Activated CD4-positive, alpha-beta T cell treated with anti-CD3 and anti-CD28 coated beads, Interleukin-2, amount 10 ng/mL, durations not matched to agents 7 days and 5 days (primary cell): ENCODE results near the gene AMIGO3. TPM values are rescaled to one million over a fixed set of nuclear protein-coding genes. Genes with fewer than 3 reads are reported as not detected.

ENCODE experiments used
- CTCF ChIA-PET: fragments of 350-600 bp; sonication (Branson Sonifier 250); formaldehyde crosslinking; loops from one replicate; lab custom pipeline; 2021; ENCODE audit warnings: antibody characterized with exemption; lab: Charles Lee
- POLR2A ChIA-PET: fragments of 350-600 bp; sonication (Branson Sonifier 250); formaldehyde crosslinking; loops from one replicate; lab custom pipeline; 2021; ENCODE audit warnings: antibody characterized with exemption; lab: Charles Lee
- DNase-seq: peaks from one replicate; pipeline ENCODE4 v3.0.0-alpha.2; 2020
- H3K27ac Mint-ChIP-seq: one replicate; pipeline ENCODE4 v1.8.0; 2021; ENCODE audit warnings: mild to moderate bottlenecking, moderate library complexity, mixed read lengths
- H3K27me3 Mint-ChIP-seq: one replicate; pipeline ENCODE4 v1.8.0; 2021; ENCODE audit warnings: mixed read lengths
- H3K36me3 Mint-ChIP-seq: one replicate; pipeline ENCODE4 v1.8.0; 2021; ENCODE audit warnings: low read depth, mixed read lengths
- H3K4me1 Mint-ChIP-seq: one replicate; pipeline ENCODE4 v1.8.0; 2021; ENCODE audit warnings: mixed read lengths
- H3K4me3 Mint-ChIP-seq: one replicate; pipeline ENCODE4 v1.8.0; 2021; ENCODE audit warnings: mild to moderate bottlenecking, moderate library complexity, mixed read lengths
- H3K9me3 Mint-ChIP-seq: one replicate; pipeline ENCODE4 v1.8.0; 2021; ENCODE audit warnings: mixed read lengths
- total RNA-seq, 2 experiments: library from RNA; stranded (reverse); gene quantifications; one replicate each; pipeline ENCODE4 v1.2.3, GENCODE V29; 2021

Gene AMIGO3
- total RNA-seq, 2 experiments from 2014 or later, result 0.30 TPM; not detected in 1

DNA sequence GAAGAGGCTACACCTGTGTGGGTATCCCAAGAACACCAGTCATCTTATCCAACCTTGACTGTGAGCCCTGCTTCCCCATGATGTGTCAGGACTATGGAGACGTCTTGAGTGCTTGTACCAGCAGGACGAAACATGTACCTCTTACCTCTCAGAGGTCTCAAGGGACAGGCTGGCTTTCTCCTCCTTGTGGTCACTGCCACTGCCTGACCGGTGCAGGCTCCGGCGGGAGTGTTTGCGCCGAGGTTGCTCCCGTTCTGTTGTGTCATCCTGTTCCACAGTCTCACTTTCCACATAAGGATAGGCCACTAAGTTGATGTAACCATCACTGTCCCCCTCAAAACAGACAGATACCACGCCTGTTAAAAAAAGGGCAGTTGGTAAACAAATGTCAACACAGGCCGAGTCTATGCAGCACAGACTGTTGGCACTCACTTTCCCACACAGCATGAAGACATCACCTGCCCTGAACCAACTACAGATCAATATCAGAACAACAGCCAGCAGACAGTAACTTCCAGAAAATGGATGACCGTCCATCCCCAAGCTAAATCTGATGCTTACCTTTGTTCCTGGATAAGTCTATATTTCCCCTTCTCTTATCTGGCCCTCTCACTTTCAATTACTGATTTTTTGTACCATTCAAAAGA is 18.7 kb upstream of the AMIGO3 start:
- no peaks in the 10 kb centered on the region for H3K9me3 Mint-ChIP-seq
- no peaks in the 10 kb centered on the region for H3K27me3 Mint-ChIP-seq
- no peak overlapping the region for H3K4me3 Mint-ChIP-seq
- peaks cover 25% of the 10 kb centered on the region for H3K36me3 Mint-ChIP-seq
- no peak overlapping the region for H3K27ac Mint-ChIP-seq
- H3K4me1 Mint-ChIP-seq, result peaks cover 9% of the 10 kb centered on the region
- DNase-seq, result no peak
- ChIA-PET POLR2A (no interaction called here), CTCF (interaction anchor here (1.0 kb wide), 1 partner anchor 285 kb away, joined by 3 read pairs; no protein-coding TSS in a partner anchor)

DNA sequence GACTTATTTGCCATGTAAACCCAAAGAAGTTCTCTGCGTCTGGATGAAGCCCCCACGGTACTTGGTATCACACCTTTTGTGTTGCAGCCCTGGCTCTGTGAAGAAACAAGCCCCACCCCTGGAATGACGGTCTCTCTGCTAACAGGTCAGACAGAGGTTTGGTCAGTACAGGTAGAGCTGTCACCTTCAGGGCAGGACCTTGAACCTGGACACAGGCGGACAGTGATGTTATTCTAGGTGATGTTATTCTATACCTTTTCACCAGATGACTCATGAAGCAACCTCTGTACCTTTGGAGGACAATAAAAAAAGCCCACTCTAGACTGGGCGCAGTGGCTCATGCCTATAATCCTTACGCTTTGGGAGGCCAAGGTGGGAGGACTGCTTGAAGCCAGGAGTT is 15.3 kb upstream of the AMIGO3 start:
- DNase-seq, result no peak
- peaks cover 38% of the 10 kb centered on the region for H3K36me3 Mint-ChIP-seq
- peaks cover 9% of the 10 kb centered on the region for H3K4me1 Mint-ChIP-seq
- H3K9me3 Mint-ChIP-seq, result no peaks in the 10 kb centered on the region
- ChIA-PET POLR2A (no interaction called here), CTCF (interaction anchor here (0.8 to 1.2 kb wide), 3 partner anchors 10 to 49 kb away, joined by 3 to 4 read pairs (median 3); no protein-coding TSS in a partner anchor)
- no peak overlapping the region for H3K27ac Mint-ChIP-seq
- H3K4me3 Mint-ChIP-seq, result no peak overlapping the region
- H3K27me3 Mint-ChIP-seq, result no peaks in the 10 kb centered on the region

DNA sequence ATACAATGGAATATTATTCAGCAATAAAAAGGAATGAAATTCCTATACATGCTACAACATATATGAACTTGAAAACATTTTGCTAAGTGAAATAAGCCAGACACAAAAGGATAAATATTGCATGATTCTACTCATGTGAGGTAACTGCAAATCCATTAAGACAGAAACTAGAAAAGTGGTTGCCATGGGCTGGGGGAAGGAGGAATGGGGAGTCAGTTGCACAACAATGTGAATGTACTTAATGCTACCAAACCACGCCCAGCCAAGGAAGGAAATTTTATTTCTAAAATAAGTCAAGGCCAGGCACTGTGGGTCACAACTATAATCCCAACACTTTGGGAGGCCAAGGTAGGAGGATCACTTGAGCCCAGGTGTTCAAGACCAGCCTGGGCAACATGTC is 14.1 kb upstream of the AMIGO3 start:
- CTCF ChIA-PET, result no interaction called here
- Mint-ChIP-seq H3K27me3 (no peaks in the 10 kb centered on the region), H3K9me3 (no peaks in the 10 kb centered on the region), H3K4me1 (peaks cover 4% of the 10 kb centered on the region), H3K36me3 (peaks cover 34% of the 10 kb centered on the region), H3K27ac (no peak overlapping the region), H3K4me3 (no peak overlapping the region)
- no peak for DNase-seq
- POLR2A ChIA-PET, result no interaction called here

- Mint-ChIP-seq H3K27me3 (no peaks in the 10 kb centered on the region), H3K36me3 (peaks cover 33% of the 10 kb centered on the region), H3K9me3 (no peaks in the 10 kb centered on the region), H3K27ac (no peak overlapping the region), H3K4me1 (no peaks in the 10 kb centered on the region), H3K4me3 (no peak overlapping the region)
- no peak for DNase-seq
- ChIA-PET CTCF (no interaction called here), POLR2A (no interaction called here)
Observed at GRCh38 chr3:49732597-49732996, 13.1 kb upstream of the AMIGO3 start.

DNA sequence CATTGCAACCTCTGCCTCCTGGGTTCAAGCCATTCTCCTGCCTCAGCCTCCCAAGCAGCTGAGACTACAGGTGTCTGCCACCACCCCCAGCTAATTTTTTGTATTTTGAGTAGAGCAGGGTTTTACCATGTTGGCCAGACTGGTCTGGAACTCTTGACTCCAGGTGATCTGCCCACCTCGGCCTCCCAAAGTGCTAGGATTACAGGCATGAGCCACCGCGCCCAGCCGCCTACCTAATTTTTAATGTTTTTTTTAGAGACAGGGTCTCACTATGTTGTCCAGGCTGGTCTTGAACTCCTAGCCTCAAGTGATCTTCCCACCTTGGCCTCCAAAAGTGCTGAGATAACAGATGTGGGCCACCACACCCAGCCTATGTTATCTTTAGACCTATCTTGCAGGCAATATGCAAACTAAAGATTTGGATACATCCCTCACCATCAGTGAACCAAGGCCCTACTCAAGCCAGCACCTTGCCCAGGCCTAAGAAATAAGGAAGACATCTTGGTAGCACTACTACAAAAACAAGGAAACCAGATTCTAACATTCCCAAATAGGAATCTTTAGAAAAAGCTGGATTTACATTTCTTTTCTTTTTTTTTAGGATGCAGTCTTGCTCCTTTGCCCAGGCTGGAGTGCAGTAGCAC is 10.6 kb upstream of the AMIGO3 start:
- Mint-ChIP-seq H3K4me1 (peaks cover under 1% of the 10 kb centered on the region), H3K27me3 (no peaks in the 10 kb centered on the region), H3K36me3 (peaks cover 20% of the 10 kb centered on the region), H3K27ac (no peak overlapping the region), H3K9me3 (no peaks in the 10 kb centered on the region), H3K4me3 (no peak overlapping the region)
- POLR2A ChIA-PET, result interaction anchor here (0.7 kb wide), 1 partner anchor 125 kb away, joined by 5 read pairs; no protein-coding TSS in a partner anchor
- CTCF ChIA-PET, result interaction anchor here (0.7 to 1.1 kb wide), 2 partner anchors 11 to 27 kb away, joined by 3 to 5 read pairs; no protein-coding TSS in a partner anchor
- DNase-seq, result no peak

DNA sequence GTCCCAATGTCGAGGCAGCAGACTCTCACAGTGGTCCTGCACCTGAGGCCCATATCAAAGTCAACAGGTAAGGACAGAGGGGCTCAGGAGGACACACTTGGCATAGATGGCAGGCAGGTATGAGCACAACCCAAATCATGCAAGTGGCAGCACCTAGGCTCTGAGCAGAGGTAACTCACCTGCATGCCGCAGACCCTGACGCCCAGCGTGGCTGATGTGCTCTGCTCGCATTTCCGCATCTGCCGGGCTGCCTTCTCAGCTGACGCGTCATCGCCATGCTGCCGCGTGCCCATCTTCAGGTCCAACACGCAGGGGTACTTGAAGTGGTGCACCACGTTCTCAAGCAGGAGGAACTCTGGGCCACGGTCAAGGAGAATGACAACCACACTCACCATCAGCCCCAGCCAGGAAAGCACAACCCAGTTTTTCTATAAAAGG is 8.5 kb upstream of the AMIGO3 start:
- no peak for DNase-seq
- Mint-ChIP-seq H3K4me1 (peaks cover 10% of the 10 kb centered on the region), H3K9me3 (no peaks in the 10 kb centered on the region), H3K36me3 (peaks cover 18% of the 10 kb centered on the region), H3K4me3 (no peak overlapping the region), H3K27ac (no peak overlapping the region), H3K27me3 (no peaks in the 10 kb centered on the region)
- CTCF ChIA-PET, result interaction anchor here (1.5 kb wide), 1 partner anchor 14 kb away, joined by 3 read pairs; no protein-coding TSS in a partner anchor
- POLR2A ChIA-PET, result no interaction called here

- CTCF ChIA-PET, result interaction anchor here (1.5 kb wide), 1 partner anchor 14 kb away, joined by 3 read pairs; no protein-coding TSS in a partner anchor
Observed at GRCh38 chr3:49727154-49727923, 7.9 kb upstream of the AMIGO3 start.

GRCh38 chr3:49725906-49726681 is 6.6 kb upstream of the AMIGO3 start:
- H3K9me3 Mint-ChIP-seq, result no peaks in the 10 kb centered on the region

More at GRCh38 chr3:49727154-49727923, 7.9 kb upstream of the AMIGO3 start:
- Mint-ChIP-seq H3K36me3 (peaks cover 16% of the 10 kb centered on the region), H3K27ac (no peak overlapping the region), H3K27me3 (no peaks in the 10 kb centered on the region), H3K4me1 (peaks cover 15% of the 10 kb centered on the region), H3K4me3 (no peak overlapping the region), H3K9me3 (no peaks in the 10 kb centered on the region)
- POLR2A ChIA-PET, result no interaction called here
- DNase-seq, result no peak

GRCh38 chr3:49724586-49724985 is 5.1 kb upstream of the AMIGO3 start:
- H3K4me1 Mint-ChIP-seq, result peaks cover 31% of the 10 kb centered on the region
- POLR2A ChIA-PET, result no interaction called here
- CTCF ChIA-PET, result interaction anchor here (0.6 to 1.5 kb wide), 2 partner anchors 10 to 1577 kb away, joined by 3 to 4 read pairs; no protein-coding TSS in a partner anchor
- H3K27ac Mint-ChIP-seq, result peak overlapping the region; percentile 98
- no peaks in the 10 kb centered on the region for H3K27me3 Mint-ChIP-seq
- DNase-seq, result peak; percentile 29
- no peaks in the 10 kb centered on the region for H3K9me3 Mint-ChIP-seq
- peaks cover 16% of the 10 kb centered on the region for H3K36me3 Mint-ChIP-seq
- peak overlapping the region; percentile 95 for H3K4me3 Mint-ChIP-seq

More at GRCh38 chr3:49725906-49726681, 6.6 kb upstream of the AMIGO3 start:
- Mint-ChIP-seq H3K4me1 (peaks cover 21% of the 10 kb centered on the region), H3K27ac (peak overlapping the region; percentile 60), H3K4me3 (no peak overlapping the region), H3K27me3 (no peaks in the 10 kb centered on the region), H3K36me3 (peaks cover 19% of the 10 kb centered on the region)
- CTCF ChIA-PET, result interaction anchor here (0.9 to 1.5 kb wide), 2 partner anchors 12 to 22 kb away, joined by 3 read pairs; no protein-coding TSS in a partner anchor
- no peak for DNase-seq
- POLR2A ChIA-PET, result no interaction called here

GRCh38 chr3:49723628-49724551 is 4.4 kb upstream of the AMIGO3 start, which contains the start of gene GMPPB:
Gene GMPPB (minus strand): TSS chr3:49723951. CDS start chr3:49723726, 225 bp downstream.
- DNase-seq, result peak; percentile 95
- Mint-ChIP-seq H3K27ac (peak within 1 kb of the TSS; percentile 98), H3K4me3 (peak within 1 kb of the TSS; percentile 95), H3K4me1 (peaks cover 37% of the 10 kb centered on the region), H3K9me3 (no peaks in the 10 kb centered on the region), H3K27me3 (no peaks in the 10 kb centered on the region), H3K36me3 (peaks cover 20% of the 10 kb centered on the region)
- ChIA-PET POLR2A (no interaction called here), CTCF (interaction anchor here (0.6 to 1.5 kb wide), 3 partner anchors 9 to 1577 kb away, joined by 3 to 4 read pairs (median 4); no protein-coding TSS in a partner anchor)

- H3K4me3 Mint-ChIP-seq, result peak overlapping the region; percentile 95
- H3K27ac Mint-ChIP-seq, result peak overlapping the region; percentile 98
- DNase-seq, result peak; percentile 78
- POLR2A ChIA-PET, result no interaction called here
- peaks cover 42% of the 10 kb centered on the region for H3K4me1 Mint-ChIP-seq
- peaks cover 18% of the 10 kb centered on the region for H3K36me3 Mint-ChIP-seq
- CTCF ChIA-PET, result interaction anchor here (1.2 kb wide), 1 partner anchor 184 kb away, joined by 4 read pairs; no protein-coding TSS in a partner anchor
- H3K27me3 Mint-ChIP-seq, result no peaks in the 10 kb centered on the region
- H3K9me3 Mint-ChIP-seq, result no peaks in the 10 kb centered on the region
Observed at GRCh38 chr3:49723296-49723627, 3.8 kb upstream of the AMIGO3 start.
